MM.1S (cell line): ENCODE data around the gene TSC22D3.

Source experiments
- EZH2 ChIP-seq: fragments of 300-600 bp; sonication (generic); optimal IDR thresholded peaks from 2 replicates; pipeline ENCODE3; 2017; ENCODE audit warnings: low read depth, mild to moderate bottlenecking, antibody characterized with exemption, low read length, mixed read lengths
- TF ChIP-seq, protein P1 (sequence below): fragments of 300-600 bp; sonication (generic); IDR thresholded peaks from 2 replicates; pipeline ENCODE4 v1.5.1; 2016; ENCODE audit warnings: antibody characterized with exemption, low read length, mixed read lengths

DNA sequence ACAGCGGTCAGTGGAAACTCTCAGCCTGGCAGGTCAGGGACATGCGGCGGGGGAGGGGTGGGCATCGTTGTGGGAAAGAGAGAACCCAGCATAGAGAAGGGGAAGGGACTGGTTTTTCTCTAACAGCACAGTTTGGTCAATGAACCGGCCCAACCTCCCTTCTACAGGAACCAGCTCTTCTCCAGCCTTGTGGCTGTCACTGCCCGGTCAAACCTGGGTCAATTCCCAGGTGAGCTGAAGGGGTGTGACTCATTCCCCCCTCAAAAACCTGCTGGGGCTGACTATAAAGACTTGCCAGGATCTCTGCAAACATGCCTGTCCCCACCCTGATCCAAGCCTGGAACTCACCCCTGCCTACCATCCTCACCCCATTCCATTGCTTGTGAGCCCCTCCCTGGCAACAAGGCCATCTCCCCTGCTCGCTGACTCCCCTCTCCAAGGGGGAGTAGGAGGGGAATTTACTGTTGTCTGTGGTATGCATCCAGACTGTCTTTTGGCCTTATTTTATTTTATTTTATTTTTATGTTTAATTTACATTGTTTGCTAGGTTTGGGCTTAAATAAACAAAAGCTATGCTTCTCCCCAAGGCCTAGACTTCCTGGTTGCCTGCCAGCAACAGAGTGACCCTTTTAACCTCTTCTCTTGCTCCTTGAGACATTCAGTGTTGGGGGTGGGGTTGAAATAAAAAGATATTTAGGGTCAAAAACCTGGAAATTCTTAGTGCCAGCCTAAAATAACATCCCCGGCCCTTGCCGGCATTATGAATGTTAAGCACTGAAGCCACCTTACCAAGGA lies 49.6 kb downstream of the TSC22D3 start:
- TF ChIP-seq, protein P1, sequence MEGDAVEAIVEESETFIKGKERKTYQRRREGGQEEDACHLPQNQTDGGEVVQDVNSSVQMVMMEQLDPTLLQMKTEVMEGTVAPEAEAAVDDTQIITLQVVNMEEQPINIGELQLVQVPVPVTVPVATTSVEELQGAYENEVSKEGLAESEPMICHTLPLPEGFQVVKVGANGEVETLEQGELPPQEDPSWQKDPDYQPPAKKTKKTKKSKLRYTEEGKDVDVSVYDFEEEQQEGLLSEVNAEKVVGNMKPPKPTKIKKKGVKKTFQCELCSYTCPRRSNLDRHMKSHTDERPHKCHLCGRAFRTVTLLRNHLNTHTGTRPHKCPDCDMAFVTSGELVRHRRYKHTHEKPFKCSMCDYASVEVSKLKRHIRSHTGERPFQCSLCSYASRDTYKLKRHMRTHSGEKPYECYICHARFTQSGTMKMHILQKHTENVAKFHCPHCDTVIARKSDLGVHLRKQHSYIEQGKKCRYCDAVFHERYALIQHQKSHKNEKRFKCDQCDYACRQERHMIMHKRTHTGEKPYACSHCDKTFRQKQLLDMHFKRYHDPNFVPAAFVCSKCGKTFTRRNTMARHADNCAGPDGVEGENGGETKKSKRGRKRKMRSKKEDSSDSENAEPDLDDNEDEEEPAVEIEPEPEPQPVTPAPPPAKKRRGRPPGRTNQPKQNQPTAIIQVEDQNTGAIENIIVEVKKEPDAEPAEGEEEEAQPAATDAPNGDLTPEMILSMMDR: no peak
- no peak for TF ChIP-seq EZH2
